ENCODE measurements around the gene CCHCR1. TPM values are rescaled to one million over a fixed set of nuclear protein-coding genes. Genes with fewer than 3 reads are reported as not detected.
"Not testable (repeated sequence)": the region's sequence is repeated elsewhere in the genome, so short reads cannot be mapped to it uniquely, and the experiment has no call there.

The CCHCR1 gene
- total RNA-seq, 2 donors from 2014 or later: 11.1 to 31.6 TPM

DNA sequence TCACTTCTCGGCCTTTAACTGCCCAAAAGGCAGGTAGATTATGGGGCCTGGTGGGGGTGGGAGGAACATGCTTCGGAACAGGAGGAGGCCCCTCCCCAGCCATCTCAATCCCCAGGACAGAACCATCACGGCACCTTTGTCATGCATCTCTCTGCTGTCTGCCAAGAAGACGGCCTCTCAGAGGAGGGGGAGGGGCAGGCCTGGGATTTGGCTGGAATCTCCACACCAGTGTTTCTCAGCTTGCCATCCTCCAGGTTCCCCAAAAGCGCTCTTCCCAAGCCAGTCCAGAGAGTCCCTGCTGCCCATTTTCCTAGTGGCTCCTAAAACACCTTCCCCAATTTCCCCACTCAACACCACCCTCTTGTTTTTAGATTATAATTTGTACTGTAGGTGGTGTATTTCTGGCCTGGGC is 15.4 kb upstream of the CCHCR1 start:
- H3K9me3 ChIP-seq: no peaks in the 10 kb centered on the region
- ATAC-seq (ENCODE audit: insufficient number of reproducible peaks, low FRiP score, low read depth) (no peak), DNase-seq (ENCODE audit: low spot score) (no peak)
- H3K4me1 ChIP-seq (ENCODE audit: control insufficient read depth in 1 of 2, low read depth in 2 of 2): no peaks in the 10 kb centered on the region
- no peak overlapping the region for H3K27ac ChIP-seq
- H3K27me3 ChIP-seq (replicated peaks; ENCODE audit: insufficient read depth): no peaks in the 10 kb centered on the region
- H3K4me3 ChIP-seq: no peak overlapping the region
- TF ChIP-seq, protein P1, sequence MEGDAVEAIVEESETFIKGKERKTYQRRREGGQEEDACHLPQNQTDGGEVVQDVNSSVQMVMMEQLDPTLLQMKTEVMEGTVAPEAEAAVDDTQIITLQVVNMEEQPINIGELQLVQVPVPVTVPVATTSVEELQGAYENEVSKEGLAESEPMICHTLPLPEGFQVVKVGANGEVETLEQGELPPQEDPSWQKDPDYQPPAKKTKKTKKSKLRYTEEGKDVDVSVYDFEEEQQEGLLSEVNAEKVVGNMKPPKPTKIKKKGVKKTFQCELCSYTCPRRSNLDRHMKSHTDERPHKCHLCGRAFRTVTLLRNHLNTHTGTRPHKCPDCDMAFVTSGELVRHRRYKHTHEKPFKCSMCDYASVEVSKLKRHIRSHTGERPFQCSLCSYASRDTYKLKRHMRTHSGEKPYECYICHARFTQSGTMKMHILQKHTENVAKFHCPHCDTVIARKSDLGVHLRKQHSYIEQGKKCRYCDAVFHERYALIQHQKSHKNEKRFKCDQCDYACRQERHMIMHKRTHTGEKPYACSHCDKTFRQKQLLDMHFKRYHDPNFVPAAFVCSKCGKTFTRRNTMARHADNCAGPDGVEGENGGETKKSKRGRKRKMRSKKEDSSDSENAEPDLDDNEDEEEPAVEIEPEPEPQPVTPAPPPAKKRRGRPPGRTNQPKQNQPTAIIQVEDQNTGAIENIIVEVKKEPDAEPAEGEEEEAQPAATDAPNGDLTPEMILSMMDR (IDR thresholded peaks at IDR 0.05): no peak
- no peaks in the 10 kb centered on the region for H3K36me3 ChIP-seq

DNA sequence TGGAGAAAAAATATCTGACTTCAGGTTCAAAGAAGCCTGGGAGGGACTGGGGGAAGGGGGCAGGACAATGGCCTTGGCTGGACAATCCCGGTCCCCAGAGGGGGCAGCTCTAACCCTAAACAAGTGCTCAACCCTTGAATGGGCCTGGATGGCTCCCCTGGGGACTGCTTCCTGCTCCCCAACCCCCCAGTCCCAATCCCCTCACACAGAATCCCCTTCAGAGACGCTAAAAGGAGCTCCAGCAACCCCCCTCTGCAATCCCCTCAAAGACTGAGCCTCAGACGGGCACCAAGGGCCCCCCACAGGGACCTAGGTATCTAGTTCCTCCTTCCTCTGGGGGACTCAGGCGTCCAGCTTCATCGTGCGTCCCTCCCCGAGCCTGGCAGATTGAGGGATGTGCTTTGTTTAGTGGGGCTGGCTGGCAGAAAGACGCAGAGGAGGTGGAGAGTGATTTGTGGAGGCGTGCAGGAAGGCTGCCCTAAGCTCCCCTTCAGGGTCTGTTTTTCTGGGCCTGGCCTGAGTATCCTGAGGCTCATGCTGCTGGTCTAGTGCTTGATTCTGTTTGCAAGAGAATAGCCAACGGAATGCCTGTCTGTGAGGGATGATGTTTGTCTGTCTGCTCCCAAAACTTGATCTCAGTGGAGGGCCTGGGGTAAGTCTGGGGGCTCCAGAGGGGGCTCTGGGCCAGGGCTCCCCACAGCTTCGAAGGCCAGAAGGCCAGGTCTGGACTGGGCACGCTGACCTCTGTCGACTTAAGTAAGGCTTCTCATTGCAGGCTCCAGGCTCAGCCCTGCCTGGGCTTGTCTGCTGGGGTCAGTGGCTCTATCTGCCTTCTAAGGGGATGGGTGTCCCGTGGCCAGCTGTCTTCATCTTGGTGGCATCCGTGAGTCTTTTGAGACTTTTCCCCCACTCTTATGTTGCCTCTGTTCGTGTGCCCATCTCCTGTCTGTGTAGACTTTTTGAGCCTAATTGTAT is 14.6 kb upstream of the CCHCR1 start:
- Histone ChIP-seq H3K36me3 (no peaks in the 10 kb centered on the region), H3K27ac (no peak overlapping the region), H3K4me3 (no peak overlapping the region), H3K27me3 (replicated peaks; ENCODE audit: insufficient read depth) (no peaks in the 10 kb centered on the region), H3K9me3 (no peaks in the 10 kb centered on the region), H3K4me1 (ENCODE audit: control insufficient read depth in 1 of 2, low read depth in 2 of 2) (no peaks in the 10 kb centered on the region)
- ATAC-seq (ENCODE audit: insufficient number of reproducible peaks, low FRiP score, low read depth): no peak
- no peak for DNase-seq (ENCODE audit: low spot score)
- TF ChIP-seq, protein P1 (IDR thresholded peaks at IDR 0.05): no peak

DNA sequence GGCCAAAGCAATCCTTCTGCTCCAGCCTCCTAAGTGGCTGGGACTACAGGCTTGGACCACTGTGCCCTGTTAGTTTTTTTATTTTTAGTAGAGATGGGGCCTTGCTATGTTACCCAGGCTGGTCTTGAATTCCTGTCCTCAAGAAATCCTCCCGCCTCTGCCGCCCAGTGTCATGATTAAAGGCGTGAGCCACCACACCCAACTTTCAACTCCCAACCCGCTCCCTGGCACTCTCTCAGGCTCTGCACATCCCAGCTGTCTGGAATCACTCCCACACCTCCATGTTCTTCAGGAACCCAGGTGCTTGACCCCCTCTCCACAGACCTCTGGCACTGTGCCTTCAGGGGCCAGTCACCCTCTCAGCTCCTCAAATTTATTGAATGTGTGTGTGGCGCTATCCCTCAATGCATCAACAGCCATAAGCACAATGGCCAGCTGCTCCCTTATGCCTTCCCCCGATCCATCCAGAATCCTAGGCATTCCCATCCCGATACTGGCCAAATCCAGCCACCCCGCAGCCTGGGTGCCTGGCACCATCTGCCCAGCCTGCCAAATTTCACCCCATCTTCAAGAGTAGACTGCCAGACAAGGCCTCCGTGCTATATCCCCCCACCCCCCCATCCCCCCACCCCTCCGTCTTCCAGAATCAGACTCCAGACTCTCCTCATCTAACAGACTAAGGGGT is 13.5 kb upstream of the CCHCR1 start:
- DNase-seq (ENCODE audit: low spot score) (no peak), ATAC-seq (ENCODE audit: insufficient number of reproducible peaks, low FRiP score, low read depth) (no peak)
- H3K27me3 ChIP-seq (replicated peaks; ENCODE audit: insufficient read depth): no peaks in the 10 kb centered on the region
- H3K36me3 ChIP-seq: no peaks in the 10 kb centered on the region
- H3K27ac ChIP-seq: no peak overlapping the region
- H3K4me3 ChIP-seq: no peak overlapping the region
- TF ChIP-seq, protein P1 (IDR thresholded peaks at IDR 0.05): no peak
- H3K4me1 ChIP-seq (ENCODE audit: control insufficient read depth in 1 of 2, low read depth in 2 of 2): no peaks in the 10 kb centered on the region
- no peaks in the 10 kb centered on the region for H3K9me3 ChIP-seq

DNA sequence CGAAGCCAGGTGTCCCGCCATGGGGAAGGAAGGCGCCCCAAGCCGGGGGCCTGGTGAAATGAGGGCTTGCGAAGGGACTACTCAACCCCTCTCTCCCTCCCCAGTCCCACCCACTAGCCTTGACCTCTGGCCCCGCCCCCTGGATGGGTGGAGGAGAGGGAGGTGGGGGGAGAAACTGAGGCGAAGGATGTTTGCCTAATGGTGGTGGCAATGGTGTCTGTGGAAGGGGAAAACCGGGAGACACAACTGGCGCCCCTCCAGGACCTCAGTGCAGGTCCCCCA is 12.9 kb upstream of the CCHCR1 start, which contains the start of gene POU5F1:
POU5F1 (minus strand) TSS at position 83 of the 282 bp plus-strand sequence; CDS start at position 21, 62 bp downstream.
- no peaks in the 10 kb centered on the region for H3K27me3 ChIP-seq (replicated peaks; ENCODE audit: insufficient read depth)
- no peak for ATAC-seq (ENCODE audit: insufficient number of reproducible peaks, low FRiP score, low read depth)
- H3K4me3 ChIP-seq: no peak within 1 kb of the TSS
- no peak within 1 kb of the TSS for H3K27ac ChIP-seq
- H3K9me3 ChIP-seq: no peaks in the 10 kb centered on the region
- no peaks in the 10 kb centered on the region for H3K36me3 ChIP-seq
- DNase-seq (ENCODE audit: low spot score): no peak
- TF ChIP-seq, protein P1 (IDR thresholded peaks at IDR 0.05): no peak
- H3K4me1 ChIP-seq (ENCODE audit: control insufficient read depth in 1 of 2, low read depth in 2 of 2): no peaks in the 10 kb centered on the region

DNA sequence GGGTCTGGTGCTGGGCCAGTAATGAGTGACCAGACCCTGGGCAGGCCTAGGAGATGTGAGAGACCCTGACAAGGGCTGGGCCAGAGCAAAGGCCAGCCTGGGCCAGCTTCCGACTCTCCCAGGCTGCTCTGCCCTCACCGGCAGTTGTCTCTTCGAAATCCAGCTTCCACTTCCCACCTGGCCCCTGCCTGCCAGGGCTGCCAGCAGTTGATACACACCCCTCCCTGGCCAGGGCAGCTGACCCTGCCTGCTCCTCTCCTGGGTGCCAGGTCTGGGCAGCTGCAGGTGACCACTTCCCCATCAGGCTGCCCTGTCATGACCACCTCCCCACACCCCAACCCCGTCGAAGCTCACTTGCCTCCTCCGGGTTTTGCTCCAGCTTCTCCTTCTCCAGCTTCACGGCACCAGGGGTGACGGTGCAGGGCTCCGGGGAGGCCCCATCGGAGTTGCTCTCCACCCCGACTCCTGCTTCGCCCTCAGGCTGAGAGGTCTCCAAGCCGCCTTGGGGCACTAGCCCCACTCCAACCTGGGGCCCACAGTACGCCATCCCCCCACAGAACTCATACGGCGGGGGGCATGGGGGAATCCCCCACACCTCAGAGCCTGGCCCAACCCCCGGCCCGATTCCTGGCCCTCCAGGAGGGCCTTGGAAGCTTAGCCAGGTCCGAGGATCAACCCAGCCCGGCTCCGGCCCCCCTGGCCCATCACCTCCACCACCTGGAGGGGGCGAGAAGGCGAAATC is 12.4 kb upstream of the CCHCR1 start:
- H3K36me3 ChIP-seq; H3K9me3 ChIP-seq; DNase-seq (ENCODE audit: low spot score); H3K27ac ChIP-seq; H3K4me3 ChIP-seq; ATAC-seq (ENCODE audit: insufficient number of reproducible peaks, low FRiP score, low read depth); H3K27me3 ChIP-seq (replicated peaks; ENCODE audit: insufficient read depth); H3K4me1 ChIP-seq (ENCODE audit: control insufficient read depth in 1 of 2, low read depth in 2 of 2): not testable (repeated sequence)

Measured in thoracic aorta (tissue), 2 donors.